Ovary (tissue), 3 donors: ENCODE data around the gene LCN6.

ENCODE experiments used
- CTCF ChIP-seq, 3 donors: fragments of 450-650 bp in 2 of 3; fragments of 200-600 bp in 1 of 3; IDR thresholded peaks; one replicate each; pipeline versions ENCODE4 v1.5.1 to v1.8.0; 2016 to 2022; ENCODE audit warnings: antibody characterized with exemption in 3 of 3, mild to moderate bottlenecking in 1 of 3
- POLR2A ChIP-seq: fragments of 450-650 bp; IDR thresholded peaks from one replicate; pipeline ENCODE4 v1.6.1; 2017; ENCODE audit warnings: antibody characterized with exemption, mild to moderate bottlenecking, moderate library complexity
- donor health status: DM: no; HTN: no; CAD: no.

DNA sequence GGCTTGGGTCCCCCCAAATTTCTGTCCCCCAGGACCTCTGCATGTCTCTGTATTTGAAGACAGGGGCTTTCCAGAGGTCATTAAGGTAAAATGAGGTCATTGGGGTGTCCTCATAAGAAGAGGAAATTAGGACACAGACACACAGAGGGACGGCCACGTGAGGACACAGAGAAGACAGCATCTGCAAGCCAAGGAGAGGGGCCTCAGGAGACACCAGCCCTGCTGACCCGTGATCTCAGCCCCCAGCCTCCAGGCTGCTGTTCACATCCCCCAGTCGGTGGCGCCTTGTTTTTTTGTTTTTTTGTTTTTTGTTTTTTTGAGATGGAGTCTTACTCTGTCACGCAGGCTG is 46.6 kb upstream of the LCN6 start:
- TF ChIP-seq CTCF (IDR thresholded peaks at IDR 0.05) = no peak
- TF ChIP-seq POLR2A = no peak
